H9 (cell line): Measurements from ENCODE around the gene H2BK1. TPM values are rescaled to one million over a fixed set of nuclear protein-coding genes. Genes with fewer than 3 reads are reported as not detected.

Source experiments
- DNase-seq: peaks from one replicate; pipeline ENCODE4 v3.0.0-alpha.2; 2017
- H2AFZ ChIP-seq: one replicate; pipeline ENCODE4 v1.6.1; 2013; ENCODE audit warnings: mild to moderate bottlenecking, low read length, control low read depth, moderate library complexity
- H2AK5ac ChIP-seq: 2 replicates; pipeline ENCODE4 v1.6.1; 2013; ENCODE audit warnings: low read length, control low read depth, mixed read lengths; ENCODE audit not compliant: insufficient read length
- H2BK120ac ChIP-seq: one replicate; pipeline ENCODE4 v1.6.1; 2013; ENCODE audit warnings: low read depth, mild to moderate bottlenecking, low read length, control low read depth, inconsistent platforms; ENCODE audit not compliant: poor library complexity, severe bottlenecking
- H2BK12ac ChIP-seq: 2 replicates; pipeline ENCODE4 v1.6.1; 2013; ENCODE audit warnings: low read length, control low read depth, mixed read lengths, low read depth; ENCODE audit not compliant: insufficient read length
- H2BK15ac ChIP-seq: 2 replicates; pipeline ENCODE4 v1.6.1; 2013; ENCODE audit warnings: low read depth, low read length, control low read depth
- H2BK20ac ChIP-seq: one replicate; pipeline ENCODE4 v1.6.1; 2013; ENCODE audit warnings: low read depth, mild to moderate bottlenecking, low read length, control low read depth, inconsistent platforms; ENCODE audit not compliant: poor library complexity, severe bottlenecking
- H2BK5ac ChIP-seq: 2 replicates; pipeline ENCODE4 v1.6.1; 2013; ENCODE audit warnings: low read length, control low read depth, mixed read lengths; ENCODE audit not compliant: insufficient read length
- H3K14ac ChIP-seq: 2 replicates; pipeline ENCODE4 v1.6.1; 2013; ENCODE audit warnings: low read length, control low read depth; ENCODE audit not compliant: insufficient read depth
- H3K18ac ChIP-seq: 2 replicates; pipeline ENCODE4 v1.6.1; 2013; ENCODE audit warnings: low read depth, mild to moderate bottlenecking, mixed read lengths, low read length, control low read depth; ENCODE audit not compliant: insufficient read length
- H3K23ac ChIP-seq: 2 replicates; pipeline ENCODE4 v1.6.1; 2013; ENCODE audit warnings: low read length, control low read depth, mixed read lengths, low read depth; ENCODE audit not compliant: insufficient read length
- H3K23me2 ChIP-seq: 2 replicates; pipeline ENCODE4 v1.6.1; 2013; ENCODE audit warnings: low read depth, mild to moderate bottlenecking, mixed read lengths, low read length, control low read depth; ENCODE audit not compliant: insufficient read length, poor library complexity, severe bottlenecking
- H3K27ac ChIP-seq: 2 replicates; pipeline ENCODE4 v1.5.1; 2013; ENCODE audit warnings: low read length, control low read depth, mixed read lengths, low read depth; ENCODE audit not compliant: insufficient read length
- H3K27me3 ChIP-seq: 2 replicates; pipeline ENCODE4 v1.6.1; 2013; ENCODE audit warnings: low read length, control low read depth, inconsistent platforms; ENCODE audit not compliant: insufficient read depth
- H3K4ac ChIP-seq: 2 replicates; pipeline ENCODE4 v1.6.1; 2013; ENCODE audit warnings: low read depth, mild to moderate bottlenecking, control low read depth, inconsistent platforms, low read length, moderate library complexity
- H3K4me1 ChIP-seq: 2 replicates; pipeline ENCODE4 v1.6.1; 2013; ENCODE audit warnings: low read length, control low read depth, inconsistent platforms; ENCODE audit not compliant: insufficient read depth
- H3K4me2 ChIP-seq: 2 replicates; pipeline ENCODE4 v1.6.1; 2013; ENCODE audit warnings: low read length, control low read depth, mixed read lengths; ENCODE audit not compliant: insufficient read length, insufficient read depth
- H3K56ac ChIP-seq: 2 replicates; pipeline ENCODE4 v1.6.1; 2013; ENCODE audit warnings: low read depth, mild to moderate bottlenecking, mixed read lengths, low read length, control low read depth; ENCODE audit not compliant: insufficient read length
- H3K79me1 ChIP-seq: 2 replicates; pipeline ENCODE4 v1.6.1; 2013; ENCODE audit warnings: low read depth, mild to moderate bottlenecking, moderate library complexity, low read length, control low read depth, inconsistent platforms; ENCODE audit not compliant: insufficient read depth, poor library complexity, severe bottlenecking
- H3K79me2 ChIP-seq: 2 replicates; pipeline ENCODE4 v1.6.1; 2013; ENCODE audit warnings: low read length, control low read depth, inconsistent platforms; ENCODE audit not compliant: insufficient read depth
- H3K9ac ChIP-seq: 2 replicates; pipeline ENCODE4 v1.6.1; 2013; ENCODE audit warnings: low read length, control low read depth, mixed read lengths; ENCODE audit not compliant: insufficient read length; ENCODE audit errors: extremely low read depth
- H3K9me3 ChIP-seq: one replicate; pipeline ENCODE4 v1.6.1; 2013; ENCODE audit warnings: low read depth, low read length, inconsistent platforms; ENCODE audit not compliant: control insufficient read depth
- H3T11ph ChIP-seq: one replicate; pipeline ENCODE4 v1.6.1; 2013; ENCODE audit warnings: mild to moderate bottlenecking, low read length, control low read depth, inconsistent platforms
- H4K20me1 ChIP-seq: one replicate; pipeline ENCODE4 v1.6.1; 2013; ENCODE audit not compliant: control insufficient read depth, insufficient read length, insufficient read depth
- H4K5ac ChIP-seq: 2 replicates; pipeline ENCODE4 v1.6.1; 2013; ENCODE audit warnings: low read depth, mild to moderate bottlenecking, mixed read lengths, low read length, control low read depth; ENCODE audit not compliant: insufficient read length
- H4K8ac ChIP-seq: replicated peaks from 2 replicates; pipeline ENCODE4 v1.6.1; 2013; ENCODE audit warnings: low read length, control low read depth, mixed read lengths, low read depth; ENCODE audit not compliant: insufficient read length
- H4K91ac ChIP-seq: 2 replicates; pipeline ENCODE4 v1.6.1; 2013; ENCODE audit warnings: low read depth, mild to moderate bottlenecking, moderate library complexity, mixed read lengths, low read length, control low read depth; ENCODE audit not compliant: insufficient read length
- H3K27ac Mint-ChIP-seq, 3 experiments: 2 replicates in 2 of 3; 3 replicates in 1 of 3; pipeline ENCODE4 v1.8.0; 2020 to 2021; ENCODE audit warnings: mixed read lengths in 3 of 3, mild to moderate bottlenecking in 1 of 3, moderate library complexity in 1 of 3
- H3K27me3 Mint-ChIP-seq: 2 replicates; pipeline ENCODE4 v1.8.0; 2021; ENCODE audit warnings: low read depth, mild to moderate bottlenecking, moderate library complexity, mixed read lengths
- H3K36me3 Mint-ChIP-seq, 3 experiments: 2 replicates in 2 of 3; 3 replicates in 1 of 3; pipeline ENCODE4 v1.8.0; 2020 to 2021; ENCODE audit warnings: low read depth in 3 of 3, mixed read lengths in 3 of 3; ENCODE audit not compliant: insufficient read depth in 1 of 3
- H3K4me1 Mint-ChIP-seq, 2 experiments: 2 replicates each; pipeline ENCODE4 v1.8.0; 2020; ENCODE audit warnings: mixed read lengths in 2 of 2
- H3K4me3 Mint-ChIP-seq, 2 experiments: 2 replicates in 1 of 2; 3 replicates in 1 of 2; pipeline ENCODE4 v1.8.0; 2020 to 2021; ENCODE audit warnings: mild to moderate bottlenecking in 2 of 2, mixed read lengths in 2 of 2, moderate library complexity in 1 of 2
- H3K9me3 Mint-ChIP-seq, 2 experiments: 2 replicates in 1 of 2; 3 replicates in 1 of 2; pipeline ENCODE4 v1.8.0; 2020; ENCODE audit warnings: mild to moderate bottlenecking in 2 of 2, mixed read lengths in 2 of 2, moderate library complexity in 1 of 2
- WGBS: extraction: QIAGEN DNeasy Blood & Tissue Kit; methylation state at CpG from one replicate; pipeline ENCODE4 v1.1.7; 2013; ENCODE audit warnings: missing lambda C conversion rate, low lambda C conversion rate, mixed read lengths; ENCODE audit not compliant: insufficient read length; ENCODE audit errors: extremely low coverage; 5-methylcytosine and 5-hydroxymethylcytosine counted together
- total RNA-seq: library from RNA; stranded (reverse); gene quantifications from 2 replicates; pipeline ENCODE4 v1.2.1, GENCODE V29; 2021
- TF ChIP-seq, protein P1 (sequence below): fragments of 200-600 bp; sonication (generic); conservative IDR thresholded peaks from 3 replicates; pipeline ENCODE4 v1.8.0; 2021; ENCODE audit warnings: antibody characterized with exemption, mild to moderate bottlenecking

Gene H2BK1
- total RNA-seq, 1 experiment from 2014 or later = not detected

- DNase-seq = peak; percentile 14
- Histone ChIP-seq H4K20me1 (no peaks in the 10 kb centered on the region), H4K91ac (no peak overlapping the region), H3K4me1 (no peaks in the 10 kb centered on the region), H2BK15ac (no peak overlapping the region), H3K23ac (no peak overlapping the region), H3K9me3 (no peaks in the 10 kb centered on the region), H3K56ac (no peak overlapping the region), H2BK120ac (no peak overlapping the region), H3K23me2 (no peaks in the 10 kb centered on the region), H3K27me3 (peaks cover 4% of the 10 kb centered on the region; the same call in 1 of the 2 replicates), H3K27ac (no peak overlapping the region), H3K79me2 (no peaks in the 10 kb centered on the region), H3K9ac (no peak overlapping the region), H2BK12ac (no peak overlapping the region), H2BK5ac (no peak overlapping the region), H2AK5ac (no peak overlapping the region), H4K8ac (no peak overlapping the region), H3K14ac (no peak overlapping the region), H2BK20ac (no peak overlapping the region), H3K79me1 (no peaks in the 10 kb centered on the region), H4K5ac (no peak overlapping the region), H3T11ph (no peak overlapping the region), H3K4ac (no peak overlapping the region), H2AFZ (no peak overlapping the region), H3K18ac (no peak overlapping the region), H3K4me2 (no peak overlapping the region)
- Mint-ChIP-seq H3K27me3 (peaks cover 92% of the 10 kb centered on the region), H3K9me3 (peaks cover 19 to 28% of the 10 kb centered on the region in 2 experiments), H3K27ac (no peak overlapping the region), H3K4me3 (no peak overlapping the region), H3K4me1 (peaks cover 3 to 12% of the 10 kb centered on the region in 2 experiments; a peak in 3 of 4 replicates), H3K36me3 (peaks cover 0 to 3% (median 0%) of the 10 kb centered on the region in 3 experiments; a peak in 2 of 7 replicates)
- no CpG with 5 or more reads among the region's 16 CpGs for WGBS
- TF ChIP-seq, protein P1, sequence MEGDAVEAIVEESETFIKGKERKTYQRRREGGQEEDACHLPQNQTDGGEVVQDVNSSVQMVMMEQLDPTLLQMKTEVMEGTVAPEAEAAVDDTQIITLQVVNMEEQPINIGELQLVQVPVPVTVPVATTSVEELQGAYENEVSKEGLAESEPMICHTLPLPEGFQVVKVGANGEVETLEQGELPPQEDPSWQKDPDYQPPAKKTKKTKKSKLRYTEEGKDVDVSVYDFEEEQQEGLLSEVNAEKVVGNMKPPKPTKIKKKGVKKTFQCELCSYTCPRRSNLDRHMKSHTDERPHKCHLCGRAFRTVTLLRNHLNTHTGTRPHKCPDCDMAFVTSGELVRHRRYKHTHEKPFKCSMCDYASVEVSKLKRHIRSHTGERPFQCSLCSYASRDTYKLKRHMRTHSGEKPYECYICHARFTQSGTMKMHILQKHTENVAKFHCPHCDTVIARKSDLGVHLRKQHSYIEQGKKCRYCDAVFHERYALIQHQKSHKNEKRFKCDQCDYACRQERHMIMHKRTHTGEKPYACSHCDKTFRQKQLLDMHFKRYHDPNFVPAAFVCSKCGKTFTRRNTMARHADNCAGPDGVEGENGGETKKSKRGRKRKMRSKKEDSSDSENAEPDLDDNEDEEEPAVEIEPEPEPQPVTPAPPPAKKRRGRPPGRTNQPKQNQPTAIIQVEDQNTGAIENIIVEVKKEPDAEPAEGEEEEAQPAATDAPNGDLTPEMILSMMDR = no peak
Observed at GRCh38 chr7:151175047-151175792, 35.1 kb downstream of the H2BK1 start.
